Loucy (cell line): ENCODE results near the gene FAR1.

Experiments
- H2AFZ ChIP-seq: fragments of 200-600 bp; sonication (generic); 2 replicates; pipeline ENCODE4 v1.6.0; 2016; ENCODE audit warnings: antibody characterized with exemption, mild to moderate bottlenecking, low read length, moderate library complexity
- H3F3A ChIP-seq: fragments of 200-600 bp; 2 replicates; pipeline ENCODE4 v1.6.0; 2016; ENCODE audit warnings: antibody characterized with exemption, low read depth, mild to moderate bottlenecking
- H3K27me3 ChIP-seq: fragments of 200-600 bp; sonication (generic); 2 replicates; pipeline ENCODE4 v1.6.1; 2014; ENCODE audit warnings: low read length, mild to moderate bottlenecking; ENCODE audit not compliant: insufficient read depth, poor library complexity, severe bottlenecking
- H3K36me3 ChIP-seq: fragments of 200-600 bp; sonication (generic); 2 replicates; pipeline ENCODE4 v1.6.1; 2016; ENCODE audit warnings: low read length; ENCODE audit not compliant: insufficient read depth
- H3K4me1 ChIP-seq: fragments of 200-600 bp; sonication (generic); 2 replicates; pipeline ENCODE4 v1.5.1; 2014; ENCODE audit warnings: low read length, mild to moderate bottlenecking; ENCODE audit not compliant: insufficient read depth, poor library complexity, severe bottlenecking
- H3K4me2 ChIP-seq: fragments of 200-600 bp; sonication (generic); 2 replicates; pipeline ENCODE4 v1.6.0; 2014; ENCODE audit warnings: antibody characterized with exemption, low read length, low read depth, mild to moderate bottlenecking; ENCODE audit not compliant: poor library complexity, severe bottlenecking
- H3K4me3 ChIP-seq: fragments of 200-600 bp; sonication (generic); 2 replicates; pipeline ENCODE4 v1.5.1; 2014; ENCODE audit warnings: low read length, mild to moderate bottlenecking, mixed read lengths; ENCODE audit not compliant: poor library complexity, severe bottlenecking
- H3K79me2 ChIP-seq: fragments of 200-600 bp; sonication (generic); 2 replicates; pipeline ENCODE4 v1.6.1; 2014; ENCODE audit warnings: low read length; ENCODE audit not compliant: insufficient read depth
- H3K9ac ChIP-seq: fragments of 200-600 bp; sonication (generic); 2 replicates; pipeline ENCODE4 v1.6.0; 2014; ENCODE audit warnings: mild to moderate bottlenecking, low read depth, low read length, moderate library complexity; ENCODE audit not compliant: poor library complexity, severe bottlenecking
- H3K9me2 ChIP-seq: fragments of 200-600 bp; sonication (generic); replicated peaks from 2 replicates; pipeline ENCODE4 v1.6.1; 2016; ENCODE audit warnings: low read depth, low read length, mixed read lengths
- H3K9me3 ChIP-seq: fragments of 200-600 bp; sonication (generic); 2 replicates; pipeline ENCODE4 v1.6.1; 2014; ENCODE audit warnings: mild to moderate bottlenecking, antibody characterized with exemption, low read length, low read depth; ENCODE audit not compliant: insufficient read depth
- H4K20me1 ChIP-seq: fragments of 200-600 bp; sonication (generic); 2 replicates; pipeline ENCODE4 v1.6.0; 2014; ENCODE audit warnings: antibody characterized with exemption, low read length, mild to moderate bottlenecking; ENCODE audit not compliant: insufficient read depth, poor library complexity, severe bottlenecking
- EZH2phosphoT487 ChIP-seq: fragments of 200-600 bp; IDR thresholded peaks from 2 replicates; pipeline ENCODE4 v1.6.1; 2018; ENCODE audit warnings: antibody characterized with exemption, mild to moderate bottlenecking, moderate library complexity, borderline replicate concordance
- TF ChIP-seq, protein P1 (sequence below): fragments of 200-600 bp; sonication (generic); conservative IDR thresholded peaks from 2 replicates; pipeline ENCODE4 v1.5.1; 2014; ENCODE audit warnings: mild to moderate bottlenecking, antibody characterized with exemption, low read length

FAR1 gene

DNA sequence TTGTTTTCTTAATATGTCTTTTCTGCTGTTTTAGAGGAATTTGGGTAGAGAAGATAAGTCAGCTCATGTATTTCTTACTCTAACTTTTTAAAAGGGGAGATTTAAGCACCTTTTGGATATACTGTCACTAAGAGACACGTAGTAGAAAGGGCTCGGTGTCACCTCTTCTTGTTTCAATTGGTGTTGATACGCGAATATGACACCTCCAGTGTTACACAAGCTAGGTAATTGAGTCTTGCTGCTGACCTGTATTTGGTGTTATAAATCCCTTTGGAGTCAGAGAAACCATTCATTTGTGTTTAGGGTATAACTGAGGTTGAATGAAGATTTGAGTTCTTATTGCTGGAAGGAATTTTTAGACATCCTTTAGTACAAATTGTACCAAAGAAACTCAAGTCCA, 25.6 kb downstream of the FAR1 start:
- TF ChIP-seq, protein P1, sequence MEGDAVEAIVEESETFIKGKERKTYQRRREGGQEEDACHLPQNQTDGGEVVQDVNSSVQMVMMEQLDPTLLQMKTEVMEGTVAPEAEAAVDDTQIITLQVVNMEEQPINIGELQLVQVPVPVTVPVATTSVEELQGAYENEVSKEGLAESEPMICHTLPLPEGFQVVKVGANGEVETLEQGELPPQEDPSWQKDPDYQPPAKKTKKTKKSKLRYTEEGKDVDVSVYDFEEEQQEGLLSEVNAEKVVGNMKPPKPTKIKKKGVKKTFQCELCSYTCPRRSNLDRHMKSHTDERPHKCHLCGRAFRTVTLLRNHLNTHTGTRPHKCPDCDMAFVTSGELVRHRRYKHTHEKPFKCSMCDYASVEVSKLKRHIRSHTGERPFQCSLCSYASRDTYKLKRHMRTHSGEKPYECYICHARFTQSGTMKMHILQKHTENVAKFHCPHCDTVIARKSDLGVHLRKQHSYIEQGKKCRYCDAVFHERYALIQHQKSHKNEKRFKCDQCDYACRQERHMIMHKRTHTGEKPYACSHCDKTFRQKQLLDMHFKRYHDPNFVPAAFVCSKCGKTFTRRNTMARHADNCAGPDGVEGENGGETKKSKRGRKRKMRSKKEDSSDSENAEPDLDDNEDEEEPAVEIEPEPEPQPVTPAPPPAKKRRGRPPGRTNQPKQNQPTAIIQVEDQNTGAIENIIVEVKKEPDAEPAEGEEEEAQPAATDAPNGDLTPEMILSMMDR, result no peak
- no peak for TF ChIP-seq EZH2phosphoT487
- H4K20me1 ChIP-seq, result peaks cover 40% of the 10 kb centered on the region
- peaks cover 44% of the 10 kb centered on the region for H3K36me3 ChIP-seq
- H3K4me2 ChIP-seq, result no peak overlapping the region
- H3K79me2 ChIP-seq, result peaks cover 63% of the 10 kb centered on the region
- H3K9me3 ChIP-seq, result no peaks in the 10 kb centered on the region
- H3F3A ChIP-seq, result no peaks in the 10 kb centered on the region
- H3K9me2 ChIP-seq, result no peaks in the 10 kb centered on the region
- H3K4me1 ChIP-seq, result no peaks in the 10 kb centered on the region
- no peak overlapping the region for H3K4me3 ChIP-seq
- no peak overlapping the region for H3K9ac ChIP-seq
- no peaks in the 10 kb centered on the region for H3K27me3 ChIP-seq
- H2AFZ ChIP-seq, result no peak overlapping the region

GRCh38 chr11:13695886-13696285, 27.4 kb downstream of the FAR1 start:
- Histone ChIP-seq H3K4me1 (no peaks in the 10 kb centered on the region), H3K4me2 (no peak overlapping the region), H3K4me3 (no peak overlapping the region), H3K9ac (no peak overlapping the region), H3K9me2 (no peaks in the 10 kb centered on the region), H3K36me3 (peaks cover 49% of the 10 kb centered on the region), H3K9me3 (no peaks in the 10 kb centered on the region), H2AFZ (no peak overlapping the region), H3F3A (no peaks in the 10 kb centered on the region), H3K27me3 (no peaks in the 10 kb centered on the region), H3K79me2 (peaks cover 47% of the 10 kb centered on the region), H4K20me1 (peaks cover 28% of the 10 kb centered on the region)
- TF ChIP-seq EZH2phosphoT487, result no peak
- TF ChIP-seq, protein P1, result no peak

GRCh38 chr11:13697710-13698109, 29.2 kb downstream of the FAR1 start:
- no peak overlapping the region for H2AFZ ChIP-seq
- no peak overlapping the region for H3K4me3 ChIP-seq
- H3K79me2 ChIP-seq, result peaks cover 28% of the 10 kb centered on the region
- H3K36me3 ChIP-seq, result peaks cover 66% of the 10 kb centered on the region
- no peaks in the 10 kb centered on the region for H3K9me3 ChIP-seq
- H3F3A ChIP-seq, result no peaks in the 10 kb centered on the region
- no peaks in the 10 kb centered on the region for H3K4me1 ChIP-seq
- H3K27me3 ChIP-seq, result no peaks in the 10 kb centered on the region
- H3K9ac ChIP-seq, result no peak overlapping the region
- peaks cover 12% of the 10 kb centered on the region for H4K20me1 ChIP-seq
- TF ChIP-seq, protein P1, result no peak
- TF ChIP-seq EZH2phosphoT487, result no peak
- H3K9me2 ChIP-seq, result no peaks in the 10 kb centered on the region
- no peak overlapping the region for H3K4me2 ChIP-seq
